Naive thymus-derived CD4-positive, alpha-beta T cell (primary cell): ENCODE results near the gene RAB35. TPM values are rescaled to one million over a fixed set of nuclear protein-coding genes. Genes with fewer than 3 reads are reported as not detected.

Source experiments
- ATAC-seq: fragments of 150-1000 bp; cut with Tn5 transposase; 2 replicates; pipeline ENCODE4 v1.10.0; 2021; ENCODE audit warnings: mild to moderate bottlenecking, moderate library complexity
- CTCF ChIA-PET: fragments of 350-600 bp; sonication (Branson Sonifier 250); formaldehyde crosslinking; loops from one replicate; lab custom pipeline; 2021; ENCODE audit warnings: antibody characterized with exemption; lab: Charles Lee
- POLR2A ChIA-PET: fragments of 350-600 bp; sonication (Branson Sonifier 250); formaldehyde crosslinking; loops from one replicate; lab custom pipeline; 2021; ENCODE audit warnings: antibody characterized with exemption, inconsistent platforms; lab: Charles Lee
- DNase-seq, 9 donors: peaks; one replicate each; pipeline versions ENCODE4 v3.0.0 to v3.0.0-alpha.2; 2020 to 2022; ENCODE audit warnings: mixed read lengths in 1 of 9
- H3K27ac ChIP-seq: one replicate; pipeline ENCODE4 v1.7.0; 2013; ENCODE audit warnings: mild to moderate bottlenecking, low read depth, low read length, moderate library complexity
- H3K27me3 ChIP-seq, 2 donors: one replicate each; pipeline ENCODE4 v1.7.0; 2013; ENCODE audit warnings: low read length in 2 of 2, mild to moderate bottlenecking in 2 of 2, moderate library complexity in 2 of 2; ENCODE audit not compliant: control insufficient read depth in 2 of 2, insufficient read depth in 2 of 2
- H3K36me3 ChIP-seq, 3 experiments: 1 replicate in 2 of 3; 2 replicates in 1 of 3; pipeline ENCODE4 v1.7.0; 2013; ENCODE audit warnings: low read length in 3 of 3, mild to moderate bottlenecking in 3 of 3, moderate library complexity in 1 of 3; ENCODE audit not compliant: insufficient read depth in 3 of 3, control insufficient read depth in 2 of 3
- H3K4me1 ChIP-seq, 2 donors: one replicate each; pipeline ENCODE4 v1.7.0; 2013; ENCODE audit warnings: low read length in 2 of 2, mild to moderate bottlenecking in 2 of 2, moderate library complexity in 1 of 2; ENCODE audit not compliant: control insufficient read depth in 2 of 2, insufficient read depth in 2 of 2
- H3K4me3 ChIP-seq: 2 replicates; pipeline ENCODE4 v1.7.0; 2013; ENCODE audit warnings: mild to moderate bottlenecking, low read length
- H3K9me3 ChIP-seq, 3 experiments: 1 replicate in 2 of 3; 2 replicates in 1 of 3; pipeline ENCODE4 v1.7.0; 2013; ENCODE audit warnings: low read length in 3 of 3; ENCODE audit not compliant: control insufficient read depth in 2 of 3
- H3K27ac Mint-ChIP-seq, 9 donors: one replicate each; pipeline ENCODE4 v1.8.0; 2020 to 2022; ENCODE audit warnings: mixed read lengths in 9 of 9, mild to moderate bottlenecking in 8 of 9, moderate library complexity in 5 of 9, inconsistent platforms in 2 of 9
- H3K27me3 Mint-ChIP-seq, 5 donors: one replicate each; pipeline ENCODE4 v1.8.0; 2021 to 2022; ENCODE audit warnings: mixed read lengths in 5 of 5, mild to moderate bottlenecking in 1 of 5
- H3K36me3 Mint-ChIP-seq, 5 donors: one replicate each; pipeline ENCODE4 v1.8.0; 2020 to 2022; ENCODE audit warnings: mixed read lengths in 5 of 5, mild to moderate bottlenecking in 3 of 5, inconsistent platforms in 1 of 5
- H3K4me1 Mint-ChIP-seq, 7 donors: one replicate each; pipeline ENCODE4 v1.8.0; 2020 to 2022; ENCODE audit warnings: mixed read lengths in 7 of 7, mild to moderate bottlenecking in 3 of 7, inconsistent platforms in 1 of 7
- H3K4me3 Mint-ChIP-seq, 10 donors: one replicate each; pipeline ENCODE4 v1.8.0; 2020 to 2022; ENCODE audit warnings: mild to moderate bottlenecking in 10 of 10, mixed read lengths in 10 of 10, moderate library complexity in 6 of 10, inconsistent platforms in 2 of 10
- H3K9me3 Mint-ChIP-seq, 11 donors: one replicate each; pipeline ENCODE4 v1.8.0; 2020 to 2022; ENCODE audit warnings: mixed read lengths in 11 of 11, mild to moderate bottlenecking in 4 of 11, inconsistent platforms in 1 of 11, moderate library complexity in 1 of 11
- intact Hi-C, 2 donors: fragments of 100-400 bp; cut with micrococcal nuclease; formaldehyde crosslinking; loops; one replicate each; pipeline ENCODE4 v1.15.1; 2023
- polyA plus RNA-seq, 2 donors: library from polyadenylated mRNA; unstranded; fragments of 300-500 nt; fragmentation: Illumina TruSeq; gene quantifications; one replicate each; pipeline ENCODE4 v1.2.3, GENCODE V29; 2021
- total RNA-seq, 6 experiments: library from RNA in 5 of 6; stranded (reverse) in 5 of 6; gene quantifications; 1 replicate in 5 of 6; 2 replicates in 1 of 6; pipeline ENCODE4 v1.2.3 and lab custom pipeline; 2021 to 2026

Gene RAB35
- total and polyA plus RNA-seq, 7 experiments from 2014 or later: 14.5 to 77.3 (median 53.1) TPM

DNA sequence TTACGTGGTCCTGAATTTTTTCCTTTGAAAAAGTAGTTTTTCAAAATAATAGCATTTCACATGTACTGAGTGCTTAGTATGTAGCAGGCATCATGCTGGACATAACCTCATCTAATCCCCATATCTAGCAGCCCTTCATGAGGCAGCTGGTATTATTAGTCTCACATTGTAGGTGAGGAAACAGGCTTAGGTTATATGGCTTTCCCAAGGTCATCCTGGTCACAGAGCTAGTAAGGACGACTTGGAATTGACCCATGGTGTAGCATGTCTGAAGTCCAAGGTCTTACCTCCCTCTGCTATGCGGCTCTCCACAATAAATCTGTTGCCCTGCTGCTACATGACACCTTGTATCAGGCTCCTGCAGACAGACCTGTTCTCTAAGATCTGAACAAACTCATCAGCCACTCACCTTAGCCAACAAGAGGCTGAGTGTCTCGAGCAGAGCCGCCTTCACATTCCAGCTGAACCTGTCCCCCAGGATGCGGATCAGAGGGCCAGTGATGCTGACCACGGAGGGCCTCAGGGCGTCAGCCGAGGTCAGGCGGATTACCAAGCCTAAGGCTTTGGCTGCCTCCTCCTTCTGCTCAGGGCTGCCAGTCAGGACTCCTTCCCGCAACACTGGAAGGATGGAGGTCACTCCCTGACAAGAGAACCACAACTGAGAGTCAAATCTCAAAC, 19.7 kb upstream of the RAB35 start:
- H3K36me3 Mint-ChIP-seq: peaks cover 10 to 57% (median 27%) of the 10 kb centered on the region in 5 donors
- Histone ChIP-seq H3K27ac (no peak overlapping the region), H3K9me3 (no peaks in the 10 kb centered on the region), H3K36me3 (peaks cover 27 to 98% (median 40%) of the 10 kb centered on the region in 3 experiments), H3K4me1 (no peaks in the 10 kb centered on the region), H3K4me3 (no peak overlapping the region), H3K27me3 (no peaks in the 10 kb centered on the region)
- H3K9me3 Mint-ChIP-seq: no peaks in the 10 kb centered on the region
- intact Hi-C loops: no loop called here
- H3K27ac Mint-ChIP-seq: no peak overlapping the region
- no peak overlapping the region for H3K4me3 Mint-ChIP-seq
- H3K4me1 Mint-ChIP-seq: no peaks in the 10 kb centered on the region
- no peaks in the 10 kb centered on the region for H3K27me3 Mint-ChIP-seq
- DNase-seq: no peak
- POLR2A ChIA-PET: no interaction called here
- CTCF ChIA-PET: interaction anchor here (1.4 kb wide), 1 partner anchor 11 kb away, joined by 3 read pairs; no protein-coding TSS in a partner anchor
- ATAC-seq: no peak

DNA sequence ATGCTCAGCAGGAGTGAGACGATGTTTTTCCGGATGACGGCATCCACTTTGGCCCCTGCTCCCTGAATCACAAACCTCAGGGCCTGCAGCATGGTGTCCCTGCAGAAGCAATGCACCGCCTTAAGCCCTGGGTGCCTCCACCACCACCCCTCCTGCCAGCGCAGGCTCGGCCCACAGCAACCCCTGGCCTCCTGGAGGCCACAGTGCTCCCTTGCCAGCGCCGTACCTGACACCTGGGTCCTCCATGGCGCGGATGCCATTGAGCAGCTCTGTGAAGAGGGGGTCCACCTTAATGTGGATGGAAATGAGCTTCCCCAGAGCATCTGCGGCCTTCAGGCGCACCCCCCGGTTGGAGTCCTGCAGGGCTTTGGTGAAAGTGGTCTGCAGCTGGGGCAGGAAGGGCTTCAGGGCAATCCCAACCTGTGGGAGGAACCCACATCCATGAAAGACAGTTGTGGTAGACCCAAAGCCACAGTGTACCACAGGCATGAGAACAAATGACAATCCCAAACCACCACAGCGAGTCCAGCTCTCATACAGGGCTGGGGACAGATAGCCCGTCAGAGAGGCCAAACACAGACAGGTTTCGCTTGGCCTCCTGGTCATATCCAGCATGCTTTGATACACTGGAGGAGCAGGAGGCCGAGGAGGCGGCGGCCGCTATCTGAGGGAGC, 17.9 kb upstream of the RAB35 start:
- Mint-ChIP-seq H3K27ac (no peak overlapping the region), H3K36me3 (peaks cover 12 to 47% (median 16%) of the 10 kb centered on the region in 5 donors), H3K27me3 (no peaks in the 10 kb centered on the region), H3K4me3 (no peak overlapping the region), H3K4me1 (no peaks in the 10 kb centered on the region), H3K9me3 (no peaks in the 10 kb centered on the region)
- intact Hi-C loops: no loop called here
- Histone ChIP-seq H3K27ac (no peak overlapping the region), H3K4me3 (no peak overlapping the region), H3K36me3 (peaks cover 27 to 98% (median 42%) of the 10 kb centered on the region in 3 experiments), H3K9me3 (no peaks in the 10 kb centered on the region), H3K4me1 (no peaks in the 10 kb centered on the region), H3K27me3 (no peaks in the 10 kb centered on the region)
- ChIA-PET CTCF (interaction anchor here (0.6 kb wide), 1 partner anchor 332 kb away, joined by 3 read pairs; no protein-coding TSS in a partner anchor), POLR2A (no interaction called here)
- no peak for ATAC-seq
- DNase-seq: no peak

DNA sequence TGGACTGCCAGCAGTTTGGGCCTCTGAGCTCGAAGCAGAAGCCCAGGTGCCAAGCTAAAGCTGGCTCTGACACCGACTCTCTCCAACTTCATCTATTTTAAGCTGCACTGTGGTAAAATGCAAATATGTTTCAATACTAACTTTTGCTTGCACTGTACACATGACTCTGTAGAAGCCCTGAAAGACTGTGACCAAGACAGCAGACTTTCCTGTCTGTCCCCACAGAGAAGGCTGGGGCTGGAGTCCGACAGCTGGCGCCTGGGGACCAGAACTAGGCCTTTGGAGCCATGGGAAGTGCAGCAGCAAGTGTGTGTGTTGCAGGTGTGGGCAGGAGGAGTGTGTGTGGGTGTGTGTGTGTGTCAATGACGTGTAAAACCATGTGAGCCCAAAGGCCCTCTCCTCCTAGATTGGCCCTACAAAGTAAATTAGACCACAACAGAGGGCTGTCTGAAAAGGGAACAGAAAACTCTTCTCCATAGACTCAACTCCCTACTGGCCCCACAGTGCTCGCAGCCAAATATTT, 16.4 kb upstream of the RAB35 start:
- Histone ChIP-seq H3K27me3 (no peaks in the 10 kb centered on the region), H3K4me1 (no peaks in the 10 kb centered on the region), H3K36me3 (peaks cover 27 to 100% (median 35%) of the 10 kb centered on the region in 3 experiments), H3K27ac (no peak overlapping the region), H3K9me3 (no peaks in the 10 kb centered on the region), H3K4me3 (no peak overlapping the region)
- no peaks in the 10 kb centered on the region for H3K4me1 Mint-ChIP-seq
- H3K27me3 Mint-ChIP-seq: no peaks in the 10 kb centered on the region
- no peaks in the 10 kb centered on the region for H3K9me3 Mint-ChIP-seq
- CTCF ChIA-PET: no interaction called here
- no peak overlapping the region for H3K4me3 Mint-ChIP-seq
- POLR2A ChIA-PET: no interaction called here
- H3K27ac Mint-ChIP-seq: peak overlapping the region in 1 of 9 donors; percentile 41
- DNase-seq (no peak), ATAC-seq (peak; percentile 29)
- H3K36me3 Mint-ChIP-seq: peaks cover 9 to 43% (median 18%) of the 10 kb centered on the region in 5 donors
- intact Hi-C loops: no loop called here

DNA sequence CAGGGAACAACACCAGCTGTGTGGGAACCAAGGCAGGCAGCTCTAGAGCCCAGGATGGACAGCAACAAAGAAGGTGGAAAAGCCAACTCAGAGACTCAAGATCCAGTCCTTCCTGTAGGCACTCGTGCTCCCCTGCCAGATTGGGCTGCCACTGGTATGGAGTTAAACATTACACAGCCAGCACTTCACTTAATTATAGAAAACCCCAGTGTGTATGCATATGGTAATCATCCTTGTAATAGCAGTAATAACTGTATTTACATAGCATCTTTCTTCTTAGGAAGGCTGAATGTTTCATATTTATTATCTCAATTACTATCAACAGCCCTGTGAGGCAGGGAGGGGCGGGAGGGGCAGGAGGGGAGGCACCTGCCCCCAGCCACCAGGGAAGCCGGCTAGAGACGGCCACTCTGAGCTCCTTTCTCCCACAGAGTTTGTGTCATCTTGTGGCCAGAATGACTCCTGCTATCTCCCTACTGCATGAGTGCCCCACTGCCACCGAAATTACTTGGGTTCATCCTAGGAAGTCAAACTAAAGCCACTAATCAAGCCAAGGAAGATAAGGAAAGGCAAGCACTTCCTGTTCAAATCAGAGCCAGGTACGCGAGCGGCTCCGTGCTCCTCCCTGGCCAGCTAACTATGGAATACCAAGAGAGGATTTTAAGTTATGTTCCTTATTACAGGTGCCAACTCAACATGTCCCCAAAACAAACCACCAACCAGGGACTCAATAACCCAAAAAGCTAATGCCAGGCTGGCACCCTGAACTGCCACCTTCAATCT, 15.7 kb upstream of the RAB35 start:
- H3K4me3 ChIP-seq: no peak overlapping the region
- H3K4me3 Mint-ChIP-seq: no peak overlapping the region
- H3K27ac Mint-ChIP-seq: peak overlapping the region in 1 of 9 donors; percentile 7
- peaks cover 0 to under 1% (median 0%) of the 10 kb centered on the region in 7 donors for H3K4me1 Mint-ChIP-seq
- H3K36me3 Mint-ChIP-seq: peaks cover 7 to 42% (median 21%) of the 10 kb centered on the region in 5 donors
- no peaks in the 10 kb centered on the region for H3K27me3 Mint-ChIP-seq
- no peaks in the 10 kb centered on the region for H3K27me3 ChIP-seq
- POLR2A ChIA-PET: no interaction called here
- CTCF ChIA-PET: no interaction called here
- no peak overlapping the region for H3K27ac ChIP-seq
- no peaks in the 10 kb centered on the region for H3K4me1 ChIP-seq
- ATAC-seq (no peak), DNase-seq (no peak)
- no peaks in the 10 kb centered on the region for H3K9me3 Mint-ChIP-seq
- peaks cover 26 to 100% (median 34%) of the 10 kb centered on the region in 3 experiments for H3K36me3 ChIP-seq
- intact Hi-C loops: no loop called here
- no peaks in the 10 kb centered on the region for H3K9me3 ChIP-seq

DNA sequence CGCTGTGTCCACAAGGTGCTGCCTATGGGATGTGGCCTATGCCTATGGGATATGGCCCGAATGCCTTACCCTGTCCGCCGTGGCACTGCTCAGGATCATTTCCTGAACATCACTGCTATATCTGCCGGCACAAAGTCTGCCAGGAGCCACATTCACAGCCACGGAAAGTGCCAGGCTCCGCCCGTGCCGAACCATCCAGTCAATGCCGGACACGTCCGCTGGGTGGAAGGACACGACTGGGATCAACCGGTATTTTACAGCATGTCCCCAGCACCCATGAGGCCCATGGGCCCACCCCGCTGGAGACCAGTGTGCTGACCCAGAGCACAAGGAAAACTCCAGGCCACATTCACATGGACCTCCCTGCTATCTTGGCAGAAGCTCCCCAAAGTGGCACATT, 14.6 kb upstream of the RAB35 start:
- intact Hi-C loops: no loop called here
- ChIA-PET CTCF (no interaction called here), POLR2A (interaction anchor here (1.0 kb wide), 1 partner anchor 14 kb away, joined by 3 read pairs; no protein-coding TSS in a partner anchor)
- no peaks in the 10 kb centered on the region for H3K4me1 ChIP-seq
- Mint-ChIP-seq H3K27ac (no peak overlapping the region), H3K9me3 (no peaks in the 10 kb centered on the region), H3K4me3 (no peak overlapping the region), H3K36me3 (peaks cover 4 to 31% (median 21%) of the 10 kb centered on the region in 5 donors), H3K4me1 (peaks cover 0 to 8% (median 0%) of the 10 kb centered on the region in 7 donors), H3K27me3 (no peaks in the 10 kb centered on the region)
- H3K27ac ChIP-seq: no peak overlapping the region
- no peaks in the 10 kb centered on the region for H3K9me3 ChIP-seq
- DNase-seq: no peak
- no peaks in the 10 kb centered on the region for H3K27me3 ChIP-seq
- peaks cover 20 to 94% (median 28%) of the 10 kb centered on the region in 3 experiments for H3K36me3 ChIP-seq
- no peak for ATAC-seq
- H3K4me3 ChIP-seq: no peak overlapping the region

DNA sequence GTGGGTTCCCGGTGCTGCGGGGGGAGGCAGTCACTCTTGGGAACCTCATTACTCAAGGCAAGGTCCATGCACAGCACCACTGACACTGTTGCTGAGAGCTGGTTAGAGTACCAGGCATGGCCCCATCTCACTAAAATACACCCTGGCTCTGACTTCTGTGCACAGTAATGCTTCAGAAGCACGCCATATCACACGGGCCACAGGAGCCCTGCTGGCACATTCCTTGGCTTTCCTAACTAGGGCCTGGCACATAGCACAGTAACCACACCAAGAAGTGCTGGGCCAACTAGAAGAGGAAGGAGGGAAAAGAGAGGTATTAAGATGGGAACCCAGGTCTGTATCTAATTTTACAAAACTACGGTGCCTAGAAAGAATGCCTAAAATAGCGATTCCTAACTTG, 13.5 kb upstream of the RAB35 start:
- Mint-ChIP-seq H3K4me1 (peaks cover 0 to 8% (median 3%) of the 10 kb centered on the region in 7 donors), H3K36me3 (peaks cover 4 to 29% (median 21%) of the 10 kb centered on the region in 5 donors), H3K4me3 (no peak overlapping the region), H3K27me3 (no peaks in the 10 kb centered on the region), H3K27ac (peak overlapping the region in 1 of 9 donors; percentile 75), H3K9me3 (no peaks in the 10 kb centered on the region)
- intact Hi-C loops: no loop called here
- Histone ChIP-seq H3K27me3 (no peaks in the 10 kb centered on the region), H3K4me3 (no peak overlapping the region), H3K4me1 (no peaks in the 10 kb centered on the region), H3K27ac (no peak overlapping the region), H3K36me3 (peaks cover 16 to 83% (median 26%) of the 10 kb centered on the region in 3 experiments), H3K9me3 (no peaks in the 10 kb centered on the region)
- ATAC-seq: no peak
- POLR2A ChIA-PET: no interaction called here
- CTCF ChIA-PET: no interaction called here
- DNase-seq: no peak
